ENCODE data around the gene PQBP1.
A peak's percentile ranks its signal among the peaks of the same experiment; 100 is the strongest.
"Not testable (repeated sequence)": the region's sequence is repeated elsewhere in the genome, so short reads cannot be mapped to it uniquely, and the experiment has no call there.

Gene PQBP1, protein sequence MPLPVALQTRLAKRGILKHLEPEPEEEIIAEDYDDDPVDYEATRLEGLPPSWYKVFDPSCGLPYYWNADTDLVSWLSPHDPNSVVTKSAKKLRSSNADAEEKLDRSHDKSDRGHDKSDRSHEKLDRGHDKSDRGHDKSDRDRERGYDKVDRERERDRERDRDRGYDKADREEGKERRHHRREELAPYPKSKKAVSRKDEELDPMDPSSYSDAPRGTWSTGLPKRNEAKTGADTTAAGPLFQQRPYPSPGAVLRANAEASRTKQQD

DNA sequence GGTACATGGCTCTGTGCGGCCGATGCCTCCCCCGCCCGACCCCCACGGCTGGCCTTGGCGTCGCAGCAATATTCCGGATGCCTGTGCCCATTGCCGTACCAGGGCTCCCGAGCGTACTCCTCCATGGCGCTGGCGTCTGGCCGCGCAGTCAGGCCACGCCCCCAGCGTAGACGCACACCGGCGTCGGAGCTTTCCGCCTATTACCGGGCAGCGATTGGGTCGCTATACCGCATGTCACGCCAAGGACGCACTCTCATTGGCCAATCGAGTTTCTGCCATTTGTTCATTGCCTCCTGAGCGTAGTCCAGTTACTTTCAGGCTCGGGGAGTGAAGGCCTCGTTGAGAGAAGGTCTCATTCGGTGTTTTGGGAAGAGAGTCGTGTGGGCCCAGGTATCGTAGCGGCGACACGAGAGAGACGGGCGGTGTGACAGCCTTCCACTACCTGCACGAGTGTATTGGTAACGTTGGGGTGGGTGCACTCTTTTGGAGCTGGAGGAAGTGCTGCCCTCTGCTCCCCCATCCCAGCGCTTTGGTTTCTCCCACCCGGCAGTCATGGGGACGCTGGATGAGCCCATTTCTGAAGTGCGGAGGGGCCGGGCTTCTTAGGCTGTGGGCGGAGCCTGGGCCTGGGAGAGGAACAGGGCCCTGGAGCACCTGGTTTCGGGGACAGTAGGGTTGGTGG is at the start of gene PQBP1, which contains the start of gene TIMM17B:
Gene PQBP1 (plus strand): TSS at position 306 of the 682 bp plus-strand sequence. CDS start 580 bp downstream, outside the sequence.
Gene TIMM17B (minus strand): TSS at position 144 of the 682 bp plus-strand sequence. CDS start 19 bp downstream, at position 125.
- peak within 1 kb of the TSS; percentile 81 for H3K27ac ChIP-seq
- DNase-seq (ENCODE audit: low read depth, low spot score), result peak; percentile 80

DNA sequence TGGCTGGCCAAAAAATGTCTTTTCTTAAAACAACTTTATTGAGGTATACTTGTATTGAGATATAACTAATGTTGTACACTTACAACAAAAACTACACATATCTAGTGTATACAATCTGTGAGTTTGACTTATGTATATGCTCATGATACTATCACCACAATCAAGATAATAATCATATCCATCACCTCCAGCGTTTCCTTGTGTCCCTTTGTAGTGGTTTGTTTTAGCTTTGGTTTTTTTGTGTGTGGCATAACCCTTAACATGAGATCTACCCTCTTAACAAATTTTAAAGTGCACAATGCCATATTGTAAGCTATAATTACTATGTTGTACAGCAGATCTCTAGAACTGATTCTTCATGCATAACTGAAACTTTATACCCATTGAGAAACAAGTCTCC is 48.9 kb upstream of the PQBP1 start:
- no peak for DNase-seq (ENCODE audit: low read depth, low spot score)
- H3K27ac ChIP-seq, result no peak overlapping the region

DNA sequence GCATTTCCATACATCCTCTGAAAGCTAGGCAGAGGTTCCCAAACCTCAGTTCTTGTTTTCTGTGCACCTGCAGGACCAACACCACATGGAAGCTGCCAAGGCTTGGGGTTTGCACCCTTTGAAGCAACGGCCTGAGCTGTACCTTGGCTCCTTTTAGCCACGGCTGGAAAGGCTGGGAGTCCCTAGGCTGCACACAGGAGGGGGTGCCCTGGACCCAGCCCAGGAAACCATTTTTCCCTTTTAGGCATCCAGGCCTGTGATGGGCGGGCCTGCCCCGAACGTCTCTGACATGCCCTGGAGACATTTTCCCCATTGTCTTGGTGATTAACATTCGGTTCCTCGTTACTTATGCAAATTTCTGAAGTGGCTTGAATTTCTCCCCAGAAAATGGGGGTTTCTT is 44.9 kb upstream of the PQBP1 start:
- no peak overlapping the region for H3K27ac ChIP-seq

DNA sequence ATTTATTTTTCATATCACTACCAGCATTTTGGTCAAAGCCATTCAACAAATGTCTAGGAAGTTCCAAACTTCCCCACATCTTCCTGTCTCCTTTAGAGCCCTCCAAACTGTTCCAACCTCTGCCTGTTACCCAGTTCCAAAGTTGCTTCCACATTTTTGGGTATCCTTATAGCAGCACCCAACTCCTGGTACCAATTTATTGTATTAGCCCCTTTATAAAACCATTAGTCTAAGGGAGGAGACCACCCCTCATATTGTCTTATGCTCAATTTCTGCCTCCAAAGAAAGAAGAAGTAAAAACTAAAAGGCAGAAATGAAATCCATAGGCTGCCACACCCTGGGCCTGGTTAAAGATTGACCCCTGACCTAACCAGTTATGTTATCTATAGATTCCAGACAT is 44.2 kb upstream of the PQBP1 start:
- H3K27ac ChIP-seq; DNase-seq (ENCODE audit: low read depth, low spot score): not testable (repeated sequence)

More for the DNA sequence above, 44.9 kb upstream of the PQBP1 start:
- DNase-seq (ENCODE audit: low read depth, low spot score), result no peak

DNA sequence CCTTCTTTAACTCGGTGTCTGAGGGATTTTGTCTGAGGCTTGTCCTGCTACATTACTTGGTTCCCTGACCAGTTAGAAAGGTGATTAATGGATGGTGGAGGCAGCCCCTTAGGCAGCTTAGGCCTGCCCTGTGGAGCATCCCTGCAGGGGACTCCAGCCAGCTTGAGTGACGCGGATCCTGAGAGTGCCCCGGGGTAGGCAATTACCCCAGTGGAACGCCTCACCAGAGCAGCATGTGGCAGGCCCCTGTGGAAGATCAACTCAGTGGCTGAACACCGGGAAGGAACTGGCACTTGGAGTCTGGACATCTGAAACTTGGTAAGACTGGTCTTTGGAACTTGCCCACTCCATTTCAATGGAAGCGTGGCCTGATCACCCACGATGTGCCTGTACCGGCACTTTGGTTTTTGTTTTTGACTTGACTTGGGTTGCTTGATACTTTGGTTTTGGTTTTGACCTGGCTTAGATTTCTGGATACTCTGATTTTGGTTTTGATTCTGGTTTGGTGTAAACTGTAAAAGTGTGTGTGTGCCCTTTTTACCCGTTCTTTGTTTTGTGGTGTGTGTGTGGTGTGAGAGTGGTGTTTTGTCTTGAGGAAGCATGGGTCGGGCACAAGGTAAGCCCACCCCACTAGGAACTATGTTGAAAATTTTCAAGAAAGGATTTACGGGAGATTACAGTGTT is 43.5 kb upstream of the PQBP1 start:
- not testable (repeated sequence) for H3K27ac ChIP-seq; DNase-seq (ENCODE audit: low read depth, low spot score)

DNA sequence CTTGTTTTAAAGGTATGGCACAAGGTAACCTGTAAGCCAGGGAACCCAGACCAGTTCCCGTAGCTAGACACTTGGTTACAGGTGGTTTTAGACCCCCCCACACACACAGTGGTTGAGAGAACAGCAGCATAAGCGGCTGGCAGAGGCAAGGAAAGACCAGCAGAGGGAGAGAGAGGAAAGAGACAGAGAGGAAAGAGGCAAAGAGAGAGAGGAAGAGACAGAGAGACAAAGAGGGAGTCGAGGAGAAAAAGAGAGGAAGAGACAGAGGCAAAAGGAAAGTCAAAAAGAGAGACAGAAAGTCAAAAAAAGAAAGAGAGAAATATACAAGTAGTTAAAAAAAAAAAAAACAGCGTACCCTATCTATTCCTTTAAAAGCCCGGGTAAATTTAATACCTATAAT is 42.8 kb upstream of the PQBP1 start:
- DNase-seq (ENCODE audit: low read depth, low spot score), result no peak
- no peak overlapping the region for H3K27ac ChIP-seq

DNA sequence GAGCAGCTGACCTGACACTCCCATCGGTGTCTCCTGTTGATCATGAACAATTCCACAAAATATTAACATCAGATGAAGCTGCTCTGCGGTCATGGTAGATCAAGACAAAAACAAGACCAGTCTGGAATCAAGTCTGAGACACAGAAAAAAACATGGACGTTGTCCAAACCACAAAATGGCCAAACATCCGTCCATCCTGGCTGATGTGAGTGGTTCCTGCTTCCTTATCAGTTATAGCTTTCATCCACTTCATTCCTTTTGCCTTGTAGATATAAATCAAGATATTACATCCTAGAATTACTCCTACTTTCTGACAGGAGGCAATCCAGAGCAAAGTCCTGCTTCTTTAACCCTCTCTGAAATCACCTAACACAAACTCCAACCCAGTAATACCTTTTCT is 33.5 kb upstream of the PQBP1 start:
- H3K27ac ChIP-seq, result peak overlapping the region; percentile 52
- DNase-seq (ENCODE audit: low read depth, low spot score), result no peak

DNA sequence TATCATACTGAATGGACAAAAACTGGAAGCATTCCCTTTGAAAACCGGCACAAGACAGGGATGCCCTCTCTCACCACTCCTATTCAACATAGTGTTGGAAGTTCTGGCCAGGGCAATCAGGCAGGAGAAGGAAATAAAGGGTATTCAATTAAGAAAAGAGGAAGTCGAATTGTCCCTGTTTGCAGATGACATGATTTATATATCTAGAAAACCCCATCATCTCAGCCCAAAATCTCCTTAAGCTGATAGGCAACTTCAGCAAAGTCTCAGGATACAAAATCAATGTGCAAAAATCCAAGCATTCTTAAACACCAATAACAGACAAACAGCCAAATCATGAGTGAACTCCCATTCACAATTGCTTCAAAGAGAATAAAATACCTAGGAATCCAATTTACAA is 25.7 kb upstream of the PQBP1 start:
- not testable (repeated sequence) for H3K27ac ChIP-seq; DNase-seq (ENCODE audit: low read depth, low spot score)

DNA sequence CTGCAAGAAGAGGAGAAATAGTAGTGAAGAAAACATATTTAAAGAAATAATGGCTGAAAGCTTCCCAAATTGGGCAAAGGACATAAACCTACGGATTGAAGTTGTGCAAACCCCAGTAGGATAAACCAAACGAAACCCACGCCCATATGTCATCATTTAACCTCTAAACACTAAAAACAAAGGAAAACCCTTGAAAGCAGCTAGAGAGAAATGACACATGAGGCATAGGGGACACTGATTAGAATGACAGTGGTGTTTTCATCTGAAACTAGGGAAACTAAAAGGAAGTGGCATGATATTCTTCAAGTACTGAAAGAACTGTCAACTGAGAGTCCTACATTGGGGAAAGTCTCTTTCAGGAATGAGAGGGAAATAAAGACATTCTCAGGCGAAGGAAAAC is 20.8 kb upstream of the PQBP1 start:
- not testable (repeated sequence) for H3K27ac ChIP-seq; DNase-seq (ENCODE audit: low read depth, low spot score)

DNA sequence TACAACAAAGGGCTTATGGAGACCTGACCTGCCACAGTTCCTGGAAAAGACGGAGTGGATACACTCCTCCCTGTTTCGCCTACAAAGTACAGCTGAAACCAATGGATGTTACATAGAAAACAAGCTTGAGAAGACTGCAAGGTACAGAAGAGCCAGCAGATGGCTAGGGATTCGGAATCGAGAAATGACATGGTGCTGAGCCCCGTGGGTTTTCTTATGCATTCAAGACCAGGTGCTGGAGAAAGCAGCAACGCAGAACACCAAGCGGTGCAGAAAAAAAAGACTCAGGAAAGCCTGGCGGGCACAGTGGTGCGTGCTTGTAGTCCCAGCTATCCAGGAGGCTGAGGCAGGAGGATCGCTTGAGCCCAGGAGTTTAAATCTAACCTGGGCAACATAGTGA is 14.0 kb upstream of the PQBP1 start:
- no peak overlapping the region for H3K27ac ChIP-seq
- no peak for DNase-seq (ENCODE audit: low read depth, low spot score)

DNA sequence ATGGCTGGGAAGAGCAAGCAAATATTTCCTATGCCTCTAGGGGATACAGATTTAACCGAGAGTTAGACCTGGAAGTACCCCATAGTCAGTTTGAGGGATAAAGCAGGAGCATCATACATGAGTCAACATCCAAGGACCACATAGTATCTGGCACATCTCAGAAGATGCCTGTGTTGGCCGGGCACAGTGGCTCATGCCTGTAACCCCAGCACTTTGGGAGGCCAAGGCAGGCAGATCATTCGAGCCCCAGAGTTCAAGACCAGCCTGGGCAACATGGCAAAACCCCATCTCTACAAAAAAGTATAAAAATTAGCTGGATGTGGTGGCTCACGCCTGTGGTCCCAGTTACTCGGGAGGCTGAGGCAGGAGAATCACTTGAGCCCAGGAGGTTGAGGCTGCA is 11.1 kb upstream of the PQBP1 start:
- H3K27ac ChIP-seq; DNase-seq (ENCODE audit: low read depth, low spot score): not testable (repeated sequence)

DNA sequence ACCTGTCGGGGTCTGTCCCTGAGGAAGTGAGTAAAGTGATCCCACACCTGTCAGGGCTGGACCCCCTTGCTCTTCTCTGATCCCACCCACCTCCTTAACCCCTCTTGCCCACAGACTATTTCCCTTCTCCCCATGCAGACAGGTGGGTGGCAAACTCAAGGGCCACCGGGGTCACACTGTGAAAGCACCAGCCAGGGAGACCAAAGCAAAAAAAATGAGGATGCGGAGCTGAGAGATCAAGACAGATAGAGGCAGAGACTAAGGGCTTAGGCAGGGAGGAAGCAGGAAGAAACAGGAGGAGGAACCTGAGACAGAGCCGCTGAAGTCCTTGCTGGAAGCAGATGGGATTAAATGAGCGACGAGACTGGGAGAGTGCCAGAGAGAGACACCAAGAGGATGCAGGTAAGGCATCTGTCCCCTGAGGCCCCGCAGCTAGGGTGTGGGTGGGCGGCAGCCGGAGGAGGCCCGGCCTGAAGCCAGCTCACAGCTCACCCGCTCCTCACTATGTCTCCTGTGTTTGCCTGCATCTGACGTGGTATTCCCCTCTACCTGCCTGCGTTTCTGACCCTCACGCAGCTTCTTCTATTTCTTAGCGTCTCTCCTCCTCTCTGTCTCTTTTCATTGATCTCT is 7.3 kb upstream of the PQBP1 start:
- DNase-seq (ENCODE audit: low read depth, low spot score), result no peak
- H3K27ac ChIP-seq, result peak overlapping the region; percentile 59

DNA sequence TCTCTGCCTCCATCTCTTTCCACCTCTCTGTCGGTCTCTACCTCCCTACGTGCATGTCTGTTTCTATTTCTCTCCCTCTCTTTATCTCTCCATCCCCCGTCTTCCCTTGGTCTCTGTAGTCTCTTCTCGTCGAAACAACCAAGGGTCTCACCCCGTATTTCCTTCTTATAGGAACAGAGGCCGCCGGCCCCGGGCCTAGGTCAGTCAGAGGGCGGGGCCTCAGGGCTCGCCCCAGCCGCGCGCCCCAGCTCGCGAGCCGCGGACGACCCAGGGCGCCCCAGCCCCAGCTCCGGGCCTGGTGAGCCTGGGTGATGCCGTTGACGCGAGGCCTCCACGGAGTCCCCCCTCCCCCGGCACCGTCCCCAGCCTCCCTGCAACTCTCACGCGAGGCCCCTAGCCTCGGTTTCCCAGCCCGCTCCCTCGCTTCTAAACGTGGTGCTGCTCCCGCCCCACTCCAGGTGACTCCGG is 6.8 kb upstream of the PQBP1 start:
- no peak for DNase-seq (ENCODE audit: low read depth, low spot score)
- H3K27ac ChIP-seq, result peak overlapping the region; percentile 59

DNA sequence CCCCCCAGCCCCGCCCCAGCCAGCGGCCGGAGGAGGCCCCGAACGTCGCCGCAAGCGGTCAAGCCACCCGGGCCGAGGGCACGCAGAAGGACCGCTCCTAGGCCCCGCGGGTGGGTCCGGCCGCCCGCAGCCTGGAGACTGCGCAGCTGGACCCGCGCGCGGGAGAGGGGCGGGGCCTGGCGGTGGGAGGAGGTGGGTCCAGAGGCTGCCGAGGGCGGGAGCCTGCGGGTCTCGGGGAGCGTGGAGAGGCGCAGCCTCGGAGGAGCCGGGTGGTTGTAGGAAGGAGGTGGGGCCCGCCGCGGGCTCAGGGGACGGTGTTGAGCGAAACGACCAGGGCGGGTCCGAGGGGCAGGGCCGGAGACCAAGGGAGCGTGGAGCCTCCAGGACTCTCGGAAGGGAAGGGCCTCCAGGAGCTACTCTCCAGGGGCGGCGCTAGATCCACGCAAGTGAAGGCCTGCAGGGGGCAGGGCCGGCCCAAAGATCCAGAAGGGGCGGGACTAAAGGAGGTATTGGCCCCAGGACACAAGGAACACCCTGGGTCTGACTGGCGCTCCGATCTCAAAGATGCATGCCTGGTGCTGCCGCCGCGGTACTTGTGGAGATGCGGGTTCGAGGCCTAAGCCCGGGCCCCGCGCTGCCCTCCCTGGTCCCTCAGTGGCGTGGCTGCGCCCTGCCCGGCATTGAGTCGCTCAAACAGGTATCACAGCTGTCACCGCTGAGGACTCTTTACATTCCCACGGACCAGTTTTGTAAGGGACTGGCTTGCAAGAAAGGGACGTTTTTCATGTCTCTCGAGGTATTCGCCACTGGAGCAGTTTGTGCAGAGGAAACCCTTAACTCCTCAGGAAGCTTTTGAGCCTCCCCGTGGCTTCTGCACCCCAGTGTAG is 6.1 kb upstream of the PQBP1 start:
- peak overlapping the region; percentile 59 for H3K27ac ChIP-seq
- no peak for DNase-seq (ENCODE audit: low read depth, low spot score)

DNA sequence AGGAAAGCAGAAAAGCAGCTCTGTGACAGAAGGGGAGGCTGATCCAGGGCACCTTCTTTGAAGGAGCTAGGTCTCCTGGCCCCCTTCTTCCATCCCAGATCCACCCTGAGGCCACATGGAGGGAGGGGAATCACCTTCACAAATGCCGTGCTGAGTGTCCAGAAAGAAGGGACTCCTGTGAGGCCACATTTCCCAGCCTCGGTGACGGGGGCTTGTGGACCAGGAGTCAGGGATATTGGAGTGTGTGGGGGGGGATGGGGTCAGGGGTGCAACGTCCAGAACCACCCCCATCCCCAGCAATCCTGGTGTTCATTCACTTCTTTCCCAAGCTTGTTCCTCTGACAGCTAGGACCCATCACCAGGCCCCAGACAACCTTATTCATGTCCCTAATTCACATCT is 4.8 kb upstream of the PQBP1 start:
- DNase-seq (ENCODE audit: low read depth, low spot score), result no peak
- no peak overlapping the region for H3K27ac ChIP-seq

DNA sequence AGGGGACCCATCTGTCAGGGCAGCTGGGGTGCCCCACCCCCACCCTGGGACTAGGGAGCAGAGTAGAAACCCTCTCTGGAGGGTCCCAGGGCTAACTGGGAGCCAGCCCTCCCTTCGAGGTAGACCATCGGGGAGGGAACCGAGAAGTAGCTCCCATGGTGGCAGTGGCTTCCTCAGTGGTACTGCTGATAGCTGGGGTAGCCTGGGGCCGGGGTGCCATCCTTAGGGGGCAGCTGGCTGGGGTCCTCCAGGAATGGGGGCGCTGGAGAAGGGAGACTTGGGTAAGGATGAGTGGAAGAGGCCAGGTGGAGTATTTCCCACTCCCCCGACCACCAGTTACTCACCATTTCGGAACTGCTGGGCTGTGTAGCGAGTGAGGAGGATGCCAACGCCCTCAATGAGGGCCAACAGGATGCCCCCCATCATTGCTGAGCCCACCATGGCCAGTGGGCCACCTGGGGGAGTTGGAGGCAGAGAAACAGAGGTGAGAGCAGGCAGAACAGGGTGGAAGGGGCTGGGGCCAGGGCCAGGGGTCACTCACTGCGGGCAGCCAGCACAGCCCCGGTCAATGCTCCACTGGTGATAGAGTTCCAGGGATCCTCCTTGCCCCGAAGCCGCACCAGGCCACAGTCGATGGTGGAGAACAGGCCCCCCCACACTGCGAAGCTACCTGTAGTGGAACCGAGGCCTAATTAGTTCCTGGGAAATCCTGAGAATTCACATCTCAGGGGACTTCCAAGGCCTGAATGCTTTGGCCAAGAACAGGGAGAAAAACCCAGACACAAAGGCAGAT is 4.0 kb upstream of the PQBP1 start:
- no peak for DNase-seq (ENCODE audit: low read depth, low spot score)
- no peak overlapping the region for H3K27ac ChIP-seq

DNA sequence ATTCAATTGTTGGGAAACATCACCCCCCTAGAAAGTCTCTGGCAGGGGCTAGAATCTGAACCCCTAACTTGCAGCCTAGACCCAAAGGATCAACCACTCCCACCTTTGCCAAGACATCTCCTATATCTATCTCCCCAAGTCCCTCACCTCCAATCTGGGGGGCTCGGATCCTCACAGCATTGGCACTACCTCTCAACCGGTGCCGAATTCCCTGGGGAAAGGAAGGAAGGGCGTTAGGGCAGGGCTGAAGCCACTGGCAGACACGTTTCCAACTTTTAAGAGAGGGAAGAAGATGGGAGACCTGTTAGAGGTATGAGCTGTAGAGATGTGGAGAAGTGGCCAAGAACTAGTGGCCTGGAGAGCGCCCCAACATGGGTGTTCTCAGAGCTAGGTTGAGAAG is 2.8 kb upstream of the PQBP1 start:
- no peak for DNase-seq (ENCODE audit: low read depth, low spot score)
- no peak overlapping the region for H3K27ac ChIP-seq

DNA sequence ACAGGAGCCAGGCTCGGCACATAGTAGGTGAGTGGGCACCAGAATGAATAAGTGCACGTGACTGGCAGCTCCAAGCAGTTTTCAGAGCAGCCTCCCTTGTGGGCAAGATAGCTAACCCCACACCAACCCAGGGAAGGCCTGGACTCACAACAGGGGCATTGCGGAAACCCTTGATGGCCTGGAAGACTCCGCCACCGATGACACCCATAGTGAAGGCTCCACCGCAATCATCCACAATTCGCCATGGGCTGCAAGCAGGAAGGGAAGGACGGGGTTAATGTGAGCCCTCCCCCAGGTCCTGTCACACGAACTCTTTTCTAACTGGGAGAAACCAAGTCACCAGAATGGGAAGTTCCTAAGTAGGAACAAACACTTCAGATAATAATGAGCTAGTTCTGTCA is 1.1 kb upstream of the PQBP1 start:
- DNase-seq (ENCODE audit: low read depth, low spot score), result no peak
- peak overlapping the region; percentile 81 for H3K27ac ChIP-seq

DNA sequence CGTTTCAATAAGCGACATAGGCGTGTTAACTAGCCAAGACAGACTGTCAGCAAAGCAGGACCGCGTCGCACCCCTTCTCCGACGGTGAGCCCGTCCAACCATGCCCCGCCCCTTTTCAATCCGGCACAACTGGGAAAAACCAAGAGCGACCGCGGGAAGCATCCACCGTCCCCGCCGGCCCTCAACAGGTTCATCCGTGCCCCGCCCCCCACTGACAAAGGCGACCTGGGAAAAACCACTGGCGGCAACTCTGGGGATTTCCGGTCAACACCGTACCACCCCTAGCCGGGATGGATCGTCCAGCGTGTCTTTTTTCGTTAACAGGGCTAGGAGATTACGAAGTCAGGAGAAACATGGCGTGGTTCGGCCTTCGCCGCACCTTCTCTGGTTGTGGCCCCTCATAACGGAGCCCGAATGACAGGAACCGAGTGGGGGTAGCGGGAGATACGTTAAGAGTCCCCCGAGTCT is 539 bp upstream of the PQBP1 start:
- H3K27ac ChIP-seq, result peak overlapping the region; percentile 81
- no peak for DNase-seq (ENCODE audit: low read depth, low spot score)

Measured in epithelial cell of prostate (primary cell).